GM08714 (cell line): ENCODE measurements around the gene CP.
"Not testable (repeated sequence)": the region's sequence is repeated elsewhere in the genome, so short reads cannot be mapped to it uniquely, and the experiment has no call there.

Source experiments
- H3K4me3 ChIP-seq: fragments of 200-500 bp; sonication (Bioruptor generic); 2 replicates; pipeline ENCODE4 v1.5.1; 2014; ENCODE audit warnings: mild to moderate bottlenecking, low read length, inconsistent platforms
- ZNF274 ChIP-seq: IDR thresholded peaks from 2 replicates; pipeline ENCODE4 v1.6.1; 2012; ENCODE audit warnings: mild to moderate bottlenecking, low read depth, low read length

Gene CP

DNA sequence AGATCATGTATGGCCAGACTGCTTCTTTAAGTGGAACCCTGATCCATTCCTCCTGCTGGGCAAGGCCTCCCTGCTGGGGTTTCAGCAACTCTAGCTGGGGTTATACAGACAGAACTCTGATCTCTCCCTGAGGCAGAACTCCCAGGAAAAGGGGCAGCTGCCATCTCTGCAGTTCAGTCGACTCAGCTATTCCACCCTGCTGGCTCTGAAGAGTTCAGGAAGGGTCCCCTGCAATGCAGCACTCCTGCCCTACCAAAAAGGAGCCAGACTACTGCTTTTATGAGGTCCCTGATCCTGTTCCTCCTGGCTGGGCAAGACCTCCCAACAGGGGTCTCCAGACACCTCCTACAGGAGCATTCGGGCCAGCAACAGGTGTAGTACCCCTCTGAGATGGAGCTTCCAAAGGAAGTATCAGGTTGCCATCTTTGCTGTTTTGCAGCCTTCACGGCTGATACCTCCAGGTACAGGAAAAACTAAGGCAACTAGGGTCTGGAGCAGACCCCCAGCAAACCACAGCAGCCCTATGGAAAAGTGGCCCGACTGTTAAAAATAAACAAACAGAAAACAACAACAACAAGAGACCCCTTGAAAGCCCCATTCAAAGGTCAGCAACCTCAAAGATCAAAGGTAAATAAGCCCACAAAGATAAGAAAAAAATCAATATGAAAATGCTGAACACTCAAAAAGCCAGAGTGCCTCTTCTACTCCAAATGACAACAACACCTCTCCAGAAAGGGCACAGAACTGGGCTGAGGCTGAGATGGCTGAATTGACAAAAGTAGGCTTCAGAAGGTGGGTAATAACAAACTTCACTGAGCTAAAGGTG, 14.2 kb upstream of the CP start:
- no peak for TF ChIP-seq ZNF274
- H3K4me3 ChIP-seq, result no peak overlapping the region

GRCh38 chr3:149234671-149235245, 13.1 kb upstream of the CP start:
- no peak overlapping the region for H3K4me3 ChIP-seq

GRCh38 chr3:149233323-149233722, 11.7 kb upstream of the CP start:
- H3K4me3 ChIP-seq, result no peak overlapping the region
- no peak for TF ChIP-seq ZNF274

More at GRCh38 chr3:149234671-149235245, 13.1 kb upstream of the CP start:
- TF ChIP-seq ZNF274, result no peak

- no peak for TF ChIP-seq ZNF274
- H3K4me3 ChIP-seq, result no peak overlapping the region
Observed at GRCh38 chr3:149231871-149232270, 10.2 kb upstream of the CP start.

DNA sequence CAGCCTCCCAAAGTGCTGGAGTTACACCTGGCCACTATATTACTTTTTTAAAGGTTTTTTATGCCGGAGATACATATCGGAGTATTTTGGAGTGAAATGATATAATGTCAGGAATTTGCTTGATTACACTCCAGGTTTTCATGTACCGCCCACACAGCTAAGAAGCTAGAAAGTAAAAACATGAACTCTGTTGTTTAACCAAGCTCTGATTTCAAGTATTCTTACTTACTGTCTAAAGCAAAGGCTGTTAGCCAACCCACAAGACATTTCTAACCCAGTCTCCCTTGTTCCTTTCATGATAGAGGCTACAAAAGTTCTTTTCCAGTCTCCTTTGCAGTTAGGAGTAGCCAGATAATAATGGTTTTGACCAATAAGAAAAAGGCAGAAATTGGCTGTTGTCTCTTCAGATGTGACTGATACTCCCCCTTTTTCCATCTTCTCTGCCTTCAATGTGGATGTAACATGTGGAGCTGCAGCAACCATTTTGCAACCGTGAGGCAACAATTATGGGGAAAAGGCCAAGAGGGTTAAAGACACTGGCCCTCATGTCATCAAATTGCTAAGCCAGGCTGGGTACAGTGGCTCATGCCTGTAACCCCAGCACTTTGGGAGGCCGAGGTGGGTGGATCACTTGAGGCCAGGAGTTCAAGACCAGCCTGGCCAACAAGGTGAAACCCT, 6.1 kb upstream of the CP start:
- TF ChIP-seq ZNF274, result no peak
- H3K4me3 ChIP-seq, result no peak overlapping the region

DNA sequence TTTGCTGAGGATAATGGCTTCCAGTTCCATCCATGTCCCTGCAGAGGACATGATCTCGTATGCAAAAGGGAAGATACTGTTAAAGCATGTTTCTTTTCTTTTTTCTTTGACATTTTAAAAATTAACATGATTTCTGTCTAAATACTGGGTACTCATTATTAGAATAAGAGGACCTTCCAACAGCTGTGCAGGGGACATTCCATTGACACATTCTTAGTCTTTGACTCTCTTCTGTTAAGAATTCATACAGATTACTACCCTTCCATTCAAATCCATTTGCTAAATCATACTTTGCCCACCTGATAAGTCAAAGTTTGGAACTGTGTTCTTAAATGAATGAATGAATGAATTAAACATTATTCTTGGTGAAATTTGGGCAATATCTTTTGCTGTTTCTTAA, 5.1 kb upstream of the CP start:
- TF ChIP-seq ZNF274, result no peak
- no peak overlapping the region for H3K4me3 ChIP-seq

GRCh38 chr3:149224736-149225594, 3.3 kb upstream of the CP start:
- H3K4me3 ChIP-seq, result peak overlapping the region; percentile 54; the same call in 1 of the 2 replicates
- TF ChIP-seq ZNF274, result no peak

- H3K4me3 ChIP-seq, result no peak overlapping the region
- TF ChIP-seq ZNF274, result no peak
Observed at GRCh38 chr3:149223461-149223820, 1.8 kb upstream of the CP start.

DNA sequence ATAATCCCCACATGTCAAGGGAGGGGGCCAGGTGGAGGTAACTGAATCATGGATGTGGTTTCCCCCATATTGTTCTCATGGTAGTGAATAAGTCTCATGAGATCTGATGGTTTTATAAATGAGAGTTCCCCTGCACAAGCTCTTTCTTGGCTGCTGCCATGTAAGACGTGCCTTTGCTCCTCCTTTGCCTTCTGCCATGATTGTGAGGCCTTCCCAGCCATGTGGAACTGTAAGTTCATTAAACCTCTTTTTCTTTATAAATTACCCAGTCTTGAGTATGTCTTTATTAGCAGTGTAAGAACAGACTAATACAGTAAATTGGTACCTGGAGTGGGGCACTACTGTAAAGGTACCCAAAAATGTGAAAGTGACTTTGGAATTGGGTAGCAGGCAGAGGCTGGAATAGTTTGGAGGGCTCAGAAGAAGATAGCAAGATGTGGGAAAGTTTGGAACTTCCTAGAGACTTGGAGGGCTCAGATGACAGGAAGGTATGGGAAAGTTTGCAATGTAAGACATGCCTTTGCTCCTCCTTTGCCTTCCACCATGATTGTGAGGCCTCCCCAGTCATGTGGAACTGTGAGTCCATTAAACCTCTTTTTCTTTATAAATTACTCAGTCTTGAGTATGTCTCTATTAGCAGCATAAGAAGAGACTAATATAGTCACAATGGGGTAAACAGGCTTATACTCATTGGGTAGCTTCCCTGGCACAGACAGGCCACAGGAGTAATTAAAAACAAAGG, 2.1 kb downstream of the CP start:
- H3K4me3 ChIP-seq, result not testable (repeated sequence)

DNA sequence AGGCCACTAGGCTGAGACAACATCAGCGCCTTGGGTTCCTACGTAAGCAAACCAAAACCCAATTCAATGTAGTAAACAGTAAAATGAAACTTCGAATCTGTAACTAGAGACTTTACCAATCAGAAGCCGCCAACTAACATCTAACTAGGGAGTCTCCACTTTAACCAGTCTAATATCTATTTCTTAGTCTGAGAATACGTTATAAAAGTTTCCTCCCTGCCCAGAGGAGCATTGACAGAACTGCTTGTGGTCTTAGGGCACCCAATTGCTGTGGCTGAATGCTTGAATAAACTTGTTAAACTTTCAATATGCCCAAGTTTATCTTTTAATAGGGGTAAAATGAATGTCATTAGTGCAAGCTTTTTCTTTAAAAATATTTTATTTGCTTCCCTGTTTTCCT, 4.3 kb downstream of the CP start:
- no peak for TF ChIP-seq ZNF274
- H3K4me3 ChIP-seq, result no peak overlapping the region

DNA sequence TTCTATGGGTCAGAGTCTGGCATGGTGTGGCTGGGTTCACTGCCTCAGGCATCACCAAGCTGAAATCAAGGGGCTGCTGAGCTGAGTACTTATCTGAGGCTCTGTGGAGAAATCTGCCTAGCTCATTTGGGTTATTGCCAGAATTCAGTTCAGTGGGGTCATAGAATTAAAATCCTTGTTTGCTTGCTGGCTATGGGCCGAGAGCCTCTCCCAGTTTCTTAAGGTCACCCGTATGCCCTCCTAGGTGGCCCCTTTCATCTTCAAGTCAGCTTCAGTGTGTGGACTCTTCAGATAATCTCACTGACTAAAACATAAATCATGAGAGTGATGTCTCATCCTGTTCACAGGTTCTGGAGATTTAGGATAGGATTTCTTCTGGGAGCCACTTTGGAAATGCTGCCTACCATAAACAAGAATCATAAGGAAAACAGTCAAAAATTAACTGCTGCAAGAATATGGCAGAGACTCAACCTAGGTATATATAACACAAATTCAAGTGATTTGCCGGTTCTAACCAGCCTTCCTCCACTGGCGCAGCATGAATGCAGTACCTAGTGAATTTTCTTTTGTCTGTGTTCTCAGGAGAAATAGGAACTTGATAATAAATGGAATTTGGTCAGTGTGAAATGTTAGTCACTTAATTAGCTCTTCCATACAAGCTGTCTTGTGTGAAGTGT, 5.3 kb downstream of the CP start:
- no peak for TF ChIP-seq ZNF274
- no peak overlapping the region for H3K4me3 ChIP-seq

DNA sequence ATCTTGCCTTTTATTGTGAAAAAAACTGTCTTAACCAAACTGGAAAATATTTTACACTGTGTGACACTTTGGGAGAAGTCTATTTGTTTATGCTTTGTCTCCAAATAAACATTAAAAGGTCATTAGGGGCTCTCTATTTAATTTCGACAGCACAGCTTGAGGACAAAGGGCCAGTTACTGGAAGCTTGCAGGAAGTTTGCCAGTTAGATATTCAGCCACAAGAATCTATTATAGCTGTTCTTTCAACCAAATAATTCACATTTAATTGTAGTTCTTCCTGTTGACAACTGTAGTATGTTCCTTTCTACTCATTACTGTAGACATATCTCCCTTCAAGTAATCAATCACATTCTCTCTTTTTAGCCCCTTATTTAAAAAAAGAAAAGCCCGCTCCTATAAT, 6.1 kb downstream of the CP start:
- no peak overlapping the region for H3K4me3 ChIP-seq
- TF ChIP-seq ZNF274, result no peak

DNA sequence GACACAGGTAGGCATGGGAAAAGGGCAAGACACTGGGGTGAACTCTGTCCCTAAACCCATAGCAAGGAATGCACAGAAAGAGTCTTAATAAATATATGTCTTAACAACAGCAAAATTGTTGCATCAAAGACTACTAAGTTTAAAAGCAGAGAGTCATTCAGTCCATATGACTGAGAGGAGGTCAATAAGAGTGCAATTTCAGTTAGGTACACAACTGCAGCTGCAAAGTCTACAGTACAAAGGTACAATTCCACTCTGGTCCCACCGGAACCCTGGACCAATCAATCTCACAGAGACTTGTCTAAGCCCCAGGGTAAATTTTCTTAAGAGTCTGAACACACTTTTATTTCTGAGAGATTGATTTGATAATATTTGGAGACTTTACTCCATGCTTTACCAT, 6.9 kb downstream of the CP start:
- no peak overlapping the region for H3K4me3 ChIP-seq
- TF ChIP-seq ZNF274, result no peak

DNA sequence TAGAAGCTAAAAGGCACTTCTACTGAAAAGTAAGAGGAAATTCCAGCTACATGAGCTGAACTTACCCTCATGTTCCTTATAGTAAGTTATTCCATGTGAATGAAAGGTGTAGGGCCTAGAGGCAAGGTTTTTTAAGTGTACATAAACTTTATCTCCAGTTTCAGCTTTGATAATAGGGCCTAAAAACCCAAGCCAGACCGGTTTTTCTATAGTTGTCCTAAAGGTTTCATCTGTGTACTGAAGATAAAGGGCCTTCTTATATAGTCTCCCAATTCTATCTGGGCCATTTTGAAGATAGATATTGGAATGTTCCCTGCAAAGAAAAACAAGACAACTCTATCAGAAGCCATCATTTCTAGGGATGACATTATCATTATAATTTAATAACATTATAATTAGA, 9.2 kb downstream of the CP start:
- H3K4me3 ChIP-seq, result no peak overlapping the region
- no peak for TF ChIP-seq ZNF274
